ENCODE data around the gene FXYD4.

The FXYD4 gene

GRCh38 chr10:43394868-43395267 is 23.4 kb downstream of the FXYD4 start:
- peak overlapping the region; percentile 95 for H3K27ac ChIP-seq
- TF ChIP-seq CTCF (IDR thresholded peaks at IDR 0.05) (no peak), ZFX (IDR thresholded peaks at IDR 0.05; ENCODE audit: borderline replicate concordance) (no peak)

GRCh38 chr10:43395571-43396060 is 24.2 kb downstream of the FXYD4 start:
- TF ChIP-seq ZFX (IDR thresholded peaks at IDR 0.05; ENCODE audit: borderline replicate concordance), result no peak
- H3K27ac ChIP-seq, result peak overlapping the region; percentile 95

- TF ChIP-seq ZFX (IDR thresholded peaks at IDR 0.05; ENCODE audit: borderline replicate concordance), result no peak
- no peak for TF ChIP-seq CTCF (IDR thresholded peaks at IDR 0.05)
- peak overlapping the region; percentile 95 for H3K27ac ChIP-seq
These were observed 24.9 kb downstream of the FXYD4 start for GRCh38 chr10:43396061-43396927.

- TF ChIP-seq ZFX (IDR thresholded peaks at IDR 0.05; ENCODE audit: borderline replicate concordance), result no peak
- no peak for TF ChIP-seq CTCF (IDR thresholded peaks at IDR 0.05)
- peak overlapping the region; percentile 95 for H3K27ac ChIP-seq
These were observed 25.6 kb downstream of the FXYD4 start for GRCh38 chr10:43396928-43397624.

- peak overlapping the region; percentile 95 for H3K27ac ChIP-seq
- TF ChIP-seq CTCF (IDR thresholded peaks at IDR 0.05) (no peak), ZFX (IDR thresholded peaks at IDR 0.05; ENCODE audit: borderline replicate concordance) (no peak)
These were observed 27.5 kb downstream of the FXYD4 start for GRCh38 chr10:43398939-43399319.

GRCh38 chr10:43399320-43400310 is 28.2 kb downstream of the FXYD4 start:
- H3K27ac ChIP-seq, result peak overlapping the region; percentile 95
- TF ChIP-seq ZFX (IDR thresholded peaks at IDR 0.05; ENCODE audit: borderline replicate concordance) (no peak), CTCF (IDR thresholded peaks at IDR 0.05) (no peak)

GRCh38 chr10:43401627-43402026 is 30.2 kb downstream of the FXYD4 start:
- peak overlapping the region; percentile 95; the same call in 1 of the 2 replicates for H3K27ac ChIP-seq
- TF ChIP-seq CTCF (IDR thresholded peaks at IDR 0.05) (no peak), ZFX (IDR thresholded peaks at IDR 0.05; ENCODE audit: borderline replicate concordance) (no peak)
